Liver (tissue), 9 donors: ENCODE measurements around the gene RAB4B. TPM values are rescaled to one million over a fixed set of nuclear protein-coding genes. Genes with fewer than 3 reads are reported as not detected.
"Not testable (repeated sequence)": the region's sequence is repeated elsewhere in the genome, so short reads cannot be mapped to it uniquely, and the experiment has no call there.

Experiments
- DNase-seq: peaks from one replicate; pipeline ENCODE4 v3.0.0-alpha.2; 2017; ENCODE audit warnings: low spot score
- H3K27ac ChIP-seq, 2 donors: one replicate each; pipeline ENCODE4 v1.7.0; 2013; ENCODE audit warnings: inconsistent platforms in 2 of 2, low read length in 2 of 2, control low read depth in 1 of 2, low read depth in 1 of 2, mild to moderate bottlenecking in 1 of 2
- H3K27me3 ChIP-seq, 4 donors: one replicate each; pipeline versions ENCODE4 v1.6.1 to v1.7.0; 2013; ENCODE audit warnings: low read length in 3 of 4, inconsistent platforms in 1 of 4, mild to moderate bottlenecking in 1 of 4, moderate library complexity in 1 of 4; ENCODE audit not compliant: control insufficient read depth in 4 of 4, insufficient read depth in 4 of 4
- H3K36me3 ChIP-seq, 4 donors: one replicate each; pipeline versions ENCODE4 v1.6.1 to v1.7.0; 2013; ENCODE audit warnings: low read length in 3 of 4, mild to moderate bottlenecking in 3 of 4, low read depth in 1 of 4, moderate library complexity in 1 of 4; ENCODE audit not compliant: control insufficient read depth in 4 of 4, insufficient read depth in 3 of 4
- H3K4me1 ChIP-seq, 4 donors: one replicate each; pipeline versions ENCODE4 v1.6.1 to v1.7.0; 2013; ENCODE audit warnings: low read length in 3 of 4, mild to moderate bottlenecking in 3 of 4, moderate library complexity in 1 of 4; ENCODE audit not compliant: control insufficient read depth in 4 of 4, insufficient read depth in 4 of 4
- H3K4me3 ChIP-seq, 3 donors: one replicate each; pipeline versions ENCODE4 v1.6.1 to v1.7.0; 2013; ENCODE audit warnings: low read length in 3 of 3, control low read depth in 1 of 3, low read depth in 1 of 3, mild to moderate bottlenecking in 1 of 3
- H3K9ac ChIP-seq, 2 donors: one replicate each; pipeline ENCODE4 v1.7.0; 2013; ENCODE audit warnings: low read length in 2 of 2, mild to moderate bottlenecking in 2 of 2, moderate library complexity in 2 of 2, control low read depth in 1 of 2, low read depth in 1 of 2
- H3K9me3 ChIP-seq, 4 donors: one replicate each; pipeline versions ENCODE4 v1.6.1 to v1.7.0; 2013; ENCODE audit warnings: low read length in 3 of 4; ENCODE audit not compliant: control insufficient read depth in 4 of 4
- CTCF ChIP-seq: fragments of 150-350 bp; IDR thresholded peaks from 2 replicates; pipeline ENCODE4 v1.5.1; 2017; ENCODE audit warnings: improper control_type of control experiment, low read depth, low read length; ENCODE audit not compliant: missing input control
- EGR1 ChIP-seq, 2 donors: IDR thresholded peaks; 2 replicates each; pipeline ENCODE4 v1.6.1; 2016 to 2018; ENCODE audit warnings: antibody characterized with exemption in 2 of 2, low read depth in 2 of 2
- FOXA1 ChIP-seq: IDR thresholded peaks from 2 replicates; pipeline ENCODE4 v1.6.1; 2016; ENCODE audit warnings: antibody characterized with exemption
- FOXA2 ChIP-seq: IDR thresholded peaks from 2 replicates; pipeline ENCODE4 v1.6.1; 2016; ENCODE audit warnings: antibody characterized with exemption
- GABPA ChIP-seq, 2 donors: IDR thresholded peaks in 1 of 2; conservative IDR thresholded peaks in 1 of 2; 2 replicates each; pipeline ENCODE4 v1.6.1; 2016; ENCODE audit warnings: antibody characterized with exemption in 2 of 2, mild to moderate bottlenecking in 1 of 2, moderate library complexity in 1 of 2
- HNF4G ChIP-seq: IDR thresholded peaks from 2 replicates; pipeline ENCODE4 v1.6.1; 2016; ENCODE audit warnings: antibody characterized with exemption
- JUND ChIP-seq, 2 donors: IDR thresholded peaks; 2 replicates each; pipeline ENCODE4 v1.6.1; 2016; ENCODE audit warnings: antibody characterized with exemption in 2 of 2
- MAX ChIP-seq: IDR thresholded peaks from 2 replicates; pipeline ENCODE4 v1.6.1; 2016; ENCODE audit warnings: antibody characterized with exemption
- NR2F2 ChIP-seq: IDR thresholded peaks from 2 replicates; pipeline ENCODE4 v1.6.1; 2016; ENCODE audit warnings: antibody characterized with exemption
- RAD21 ChIP-seq, 2 donors: IDR thresholded peaks; 2 replicates each; pipeline ENCODE4 v1.6.1; 2016; ENCODE audit warnings: antibody characterized with exemption in 2 of 2, mild to moderate bottlenecking in 2 of 2
- REST ChIP-seq: IDR thresholded peaks from 2 replicates; pipeline ENCODE4 v1.6.1; 2016; ENCODE audit warnings: antibody characterized with exemption, mild to moderate bottlenecking
- RXRA ChIP-seq, 2 donors: IDR thresholded peaks; 2 replicates each; pipeline ENCODE4 v1.6.1; 2017 to 2018; ENCODE audit warnings: antibody characterized with exemption in 2 of 2, mild to moderate bottlenecking in 1 of 2
- TAF1 ChIP-seq: conservative IDR thresholded peaks from 2 replicates; pipeline ENCODE4 v1.6.1; 2016; ENCODE audit warnings: antibody characterized with exemption, mild to moderate bottlenecking
- YY1 ChIP-seq: IDR thresholded peaks from 2 replicates; pipeline ENCODE4 v1.6.1; 2016; ENCODE audit warnings: antibody characterized with exemption, mild to moderate bottlenecking
- ZBTB33 ChIP-seq: IDR thresholded peaks from 2 replicates; pipeline ENCODE4 v1.6.1; 2016; ENCODE audit warnings: antibody characterized with exemption
- WGBS: extraction: QIAGEN DNeasy Blood & Tissue Kit; methylation state at CpG from one replicate; pipeline ENCODE4 v1.1.7; 2013; 5-methylcytosine and 5-hydroxymethylcytosine counted together
- polyA plus RNA-seq, 2 donors: library from polyadenylated mRNA; stranded (reverse) in 1 of 2; unstranded in 1 of 2; fragments of 200-250 nt in 1 of 2; fragments of >200 nt in 1 of 2; fragmentation: Nextera tagmentation in 1 of 2; extraction: Ambion mirVana in 1 of 2; gene quantifications; one replicate each; pipeline versions ENCODE4 v1.2.1 to v1.2.3, GENCODE V29; 2013 to 2015
- total RNA-seq, 2 donors: library from RNA; depleted of rRNA; stranded (reverse); fragments of >200 nt; gene quantifications; one replicate each; pipeline ENCODE4 v1.2.3, GENCODE V29; 2014
- TF ChIP-seq, protein P1 (sequence below): IDR thresholded peaks from 2 replicates; pipeline ENCODE4 v1.6.1; 2016; ENCODE audit warnings: antibody characterized with exemption
- donor health status: healthy.
- donor health status: healthy.
- donor health status: healthy.
- donor health status: healthy.
- donor health status: healthy.

The RAB4B gene
- total and polyA plus RNA-seq, 4 donors: 5.5 to 16.9 (median 12.9) TPM

DNA sequence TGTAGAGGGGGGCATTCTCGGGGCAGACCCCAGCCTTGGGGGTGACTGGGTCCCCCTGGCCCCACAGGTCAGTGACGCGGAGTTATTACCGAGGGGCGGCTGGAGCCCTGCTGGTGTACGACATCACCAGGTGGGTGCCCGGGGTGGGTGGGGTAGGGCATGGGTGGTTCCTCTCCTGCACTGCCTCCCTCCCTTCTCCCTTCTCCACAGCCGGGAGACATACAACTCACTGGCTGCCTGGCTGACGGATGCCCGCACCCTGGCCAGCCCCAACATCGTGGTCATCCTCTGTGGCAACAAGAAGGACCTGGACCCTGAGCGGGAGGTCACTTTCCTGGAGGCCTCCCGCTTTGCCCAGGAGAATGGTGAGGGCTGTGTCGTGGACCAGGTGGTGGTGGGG lies 5.7 kb downstream of the RAB4B start:
- peaks cover 0 to 17% (median 14%) of the 10 kb centered on the region in 4 donors for H3K4me1 ChIP-seq
- H3K9ac ChIP-seq: no peak overlapping the region
- DNase-seq: no peak
- H3K27me3 ChIP-seq: no peaks in the 10 kb centered on the region
- TF ChIP-seq, protein P1, sequence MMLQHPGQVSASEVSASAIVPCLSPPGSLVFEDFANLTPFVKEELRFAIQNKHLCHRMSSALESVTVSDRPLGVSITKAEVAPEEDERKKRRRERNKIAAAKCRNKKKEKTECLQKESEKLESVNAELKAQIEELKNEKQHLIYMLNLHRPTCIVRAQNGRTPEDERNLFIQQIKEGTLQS: no peak
- TF ChIP-seq HNF4G (no peak), REST (no peak), MAX (no peak), JUND (IDR thresholded peaks at IDR 0.05) (no peak), GABPA (IDR thresholded peaks at IDR 0.05 in 1 of 2, conservative IDR thresholded peaks at IDR 0.05 in 1 of 2) (no peak), NR2F2 (no peak), RXRA (IDR thresholded peaks at IDR 0.05) (no peak), ZBTB33 (no peak), TAF1 (no peak), CTCF (no peak), EGR1 (IDR thresholded peaks at IDR 0.05; ENCODE audit: low read depth in 2 of 2) (no peak), RAD21 (IDR thresholded peaks at IDR 0.05) (no peak), FOXA2 (no peak), YY1 (no peak), FOXA1 (no peak)
- no peaks in the 10 kb centered on the region for H3K9me3 ChIP-seq
- no peak overlapping the region for H3K27ac ChIP-seq
- no peak overlapping the region for H3K4me3 ChIP-seq
- peaks cover 0 to 4% (median 3%) of the 10 kb centered on the region in 4 donors for H3K36me3 ChIP-seq
- WGBS: 96% methylated on average over 14 of the region's 14 CpGs

DNA sequence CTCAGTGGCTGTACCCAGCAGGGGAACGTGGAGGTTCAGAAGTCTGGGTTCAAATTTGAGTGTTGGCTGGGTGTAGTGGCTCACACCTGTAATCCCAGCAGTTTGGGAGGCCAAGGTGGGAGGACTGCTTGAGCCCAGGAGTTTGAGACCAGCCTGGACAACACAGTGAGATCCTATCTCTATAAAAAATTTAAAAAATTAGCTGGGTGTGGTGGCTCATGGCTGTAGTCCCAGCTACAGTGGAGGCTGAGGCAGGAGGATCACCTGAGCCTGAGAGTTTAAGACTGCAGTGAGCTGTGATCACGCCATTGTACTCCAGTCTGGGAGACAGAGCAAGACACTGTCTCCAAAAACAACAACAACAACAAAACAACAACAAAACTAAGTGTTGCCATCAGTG lies 6.1 kb downstream of the RAB4B start:
- WGBS: 97% methylated on average over 2 of the region's 2 CpGs
- peaks cover 0 to 14% (median 10%) of the 10 kb centered on the region in 4 donors for H3K4me1 ChIP-seq
- not testable (repeated sequence) for H3K27me3 ChIP-seq, H3K9ac ChIP-seq, DNase-seq, H3K4me3 ChIP-seq, H3K9me3 ChIP-seq, H3K27ac ChIP-seq, H3K36me3 ChIP-seq
